Fibroblast of lung (primary cell): ENCODE data around the gene TRAPPC14. TPM values are rescaled to one million over a fixed set of nuclear protein-coding genes. Genes with fewer than 3 reads are reported as not detected.
"Not testable (repeated sequence)": the region's sequence is repeated elsewhere in the genome, so short reads cannot be mapped to it uniquely, and the experiment has no call there.

ENCODE experiments used
- DNase-seq, 2 donors: peaks; one replicate each; pipeline versions ENCODE4 v3.0.0 to v3.0.0-alpha.2; 2010; ENCODE audit warnings: low read depth in 2 of 2
- H2AFZ ChIP-seq: 2 replicates; pipeline ENCODE4 v1.5.1; 2012; ENCODE audit warnings: low read length, control low read depth, inconsistent platforms
- H3K27ac ChIP-seq: 2 replicates; pipeline ENCODE4 v1.5.1; 2011; ENCODE audit warnings: low read length, control low read depth; ENCODE audit not compliant: insufficient read depth
- H3K27me3 ChIP-seq: 2 replicates; pipeline ENCODE4 v1.5.1; 2011; ENCODE audit warnings: mild to moderate bottlenecking, low read length; ENCODE audit not compliant: control insufficient read depth, insufficient read depth
- H3K36me3 ChIP-seq: 2 replicates; pipeline ENCODE4 v1.5.1; 2011; ENCODE audit warnings: low read length; ENCODE audit not compliant: control insufficient read depth, insufficient read depth
- H3K4me1 ChIP-seq: 2 replicates; pipeline ENCODE4 v1.5.1; 2011; ENCODE audit warnings: low read length; ENCODE audit not compliant: control insufficient read depth, insufficient read depth; ENCODE audit errors: extremely low read depth
- H3K4me2 ChIP-seq: 2 replicates; pipeline ENCODE4 v1.5.1; 2011; ENCODE audit warnings: low read length, control low read depth; ENCODE audit not compliant: insufficient read depth; ENCODE audit errors: extremely low read depth
- H3K4me3 ChIP-seq, 4 experiments: fragments of 200-600 bp in 1 of 4; sonication (generic) in 1 of 4; replicated peaks in 1 of 4; 2 replicates each; pipeline ENCODE4 v1.5.1; 2011 to 2016; ENCODE audit warnings: low read length in 4 of 4, low read depth in 3 of 4, mild to moderate bottlenecking in 3 of 4, control low read depth in 2 of 4, inconsistent platforms in 1 of 4, mixed read lengths in 1 of 4; ENCODE audit not compliant: insufficient read depth in 1 of 4; ENCODE audit errors: control extremely low read depth in 1 of 4
- H3K79me2 ChIP-seq: 2 replicates; pipeline ENCODE4 v1.5.1; 2012; ENCODE audit warnings: mild to moderate bottlenecking, low read length, inconsistent platforms; ENCODE audit not compliant: control insufficient read depth, insufficient read depth
- H3K9ac ChIP-seq: 2 replicates; pipeline ENCODE4 v1.5.1; 2011; ENCODE audit warnings: mild to moderate bottlenecking, low read length, control low read depth; ENCODE audit not compliant: insufficient read depth
- H3K9me3 ChIP-seq: 2 replicates; pipeline ENCODE4 v1.5.1; 2012; ENCODE audit warnings: low read depth, low read length; ENCODE audit not compliant: control insufficient read depth, insufficient read depth
- H4K20me1 ChIP-seq: 2 replicates; pipeline ENCODE4 v1.5.1; 2011; ENCODE audit warnings: low read length; ENCODE audit not compliant: control insufficient read depth, insufficient read depth; ENCODE audit errors: extremely low read depth
- CTCF ChIP-seq, 2 donors: IDR thresholded peaks in 1 of 2; conservative IDR thresholded peaks in 1 of 2; 1 replicate in 1 of 2; 2 replicates in 1 of 2; pipeline ENCODE4 v1.5.1; 2011 to 2012; ENCODE audit warnings: low read length in 2 of 2, control low read depth in 1 of 2, inconsistent platforms in 1 of 2, low read depth in 1 of 2, mild to moderate bottlenecking in 1 of 2
- EZH2 ChIP-seq: IDR thresholded peaks from 2 replicates; pipeline ENCODE4 v1.5.1; 2012; ENCODE audit warnings: low read length, control low read depth, mild to moderate bottlenecking; ENCODE audit errors: missing control alignments
- polyA plus RNA-seq, 2 donors: library from polyadenylated mRNA; depleted of rRNA in 1 of 2; stranded (reverse) in 1 of 2; unstranded in 1 of 2; fragments of >200 nt; gene quantifications; 2 replicates each; pipeline ENCODE4 v1.2.1, GENCODE V29; 2011 to 2012; ENCODE audit warnings: missing spikeins in 1 of 2
- total RNA-seq: library from RNA; depleted of rRNA; stranded (reverse); fragments of >200 nt; gene quantifications from 2 replicates; pipeline ENCODE4 v1.2.1, GENCODE V29; 2014

TRAPPC14 gene
- total and polyA plus RNA-seq, 2 donors (not counting 1 experiment from before 2014, with no cell fraction given): 1.9 to 5.9 TPM

GRCh38 chr7:100198266-100198665, 39.7 kb upstream of the TRAPPC14 start:
- no peaks in the 10 kb centered on the region for H3K9me3 ChIP-seq
- no peaks in the 10 kb centered on the region for H3K36me3 ChIP-seq
- H4K20me1 ChIP-seq: no peaks in the 10 kb centered on the region
- H2AFZ ChIP-seq: no peak overlapping the region
- H3K4me1 ChIP-seq: no peaks in the 10 kb centered on the region
- H3K27me3 ChIP-seq: no peaks in the 10 kb centered on the region
- no peaks in the 10 kb centered on the region for H3K79me2 ChIP-seq
- H3K4me3 ChIP-seq: no peak overlapping the region
- no peak overlapping the region for H3K27ac ChIP-seq
- no peak for DNase-seq
- TF ChIP-seq EZH2 (no peak), CTCF (conservative IDR thresholded peaks at IDR 0.05 in 1 of 2, IDR thresholded peaks at IDR 0.05 in 1 of 2; ENCODE audit: low read depth in 1 of 2, low read length in 2 of 2) (no peak)
- H3K9ac ChIP-seq: no peak overlapping the region
- H3K4me2 ChIP-seq: no peak overlapping the region

- not testable (repeated sequence) for H3K9ac ChIP-seq, H3K79me2 ChIP-seq, H3K9me3 ChIP-seq, H3K4me3 ChIP-seq, DNase-seq, H3K4me2 ChIP-seq, H3K27me3 ChIP-seq, H3K36me3 ChIP-seq, H3K4me1 ChIP-seq, H4K20me1 ChIP-seq, H3K27ac ChIP-seq, H2AFZ ChIP-seq
Measured at GRCh38 chr7:100195901-100196322, 37.4 kb upstream of the TRAPPC14 start.

- Histone ChIP-seq H3K36me3 (no peaks in the 10 kb centered on the region), H3K4me3 (no peak overlapping the region), H3K4me1 (no peaks in the 10 kb centered on the region), H4K20me1 (no peaks in the 10 kb centered on the region), H3K9ac (no peak overlapping the region), H3K79me2 (no peaks in the 10 kb centered on the region), H3K9me3 (no peaks in the 10 kb centered on the region), H3K4me2 (no peak overlapping the region), H3K27ac (no peak overlapping the region), H2AFZ (no peak overlapping the region), H3K27me3 (no peaks in the 10 kb centered on the region)
- no peak for DNase-seq
- TF ChIP-seq CTCF (conservative IDR thresholded peaks at IDR 0.05 in 1 of 2, IDR thresholded peaks at IDR 0.05 in 1 of 2; ENCODE audit: low read depth in 1 of 2, low read length in 2 of 2): no peak
- TF ChIP-seq EZH2: no peak
Measured at GRCh38 chr7:100195222-100195621, 36.7 kb upstream of the TRAPPC14 start.

- H3K36me3 ChIP-seq: no peaks in the 10 kb centered on the region
- H2AFZ ChIP-seq: no peak overlapping the region
- no peaks in the 10 kb centered on the region for H3K79me2 ChIP-seq
- H3K4me2 ChIP-seq: no peak overlapping the region
- H3K27me3 ChIP-seq: no peaks in the 10 kb centered on the region
- DNase-seq: no peak
- TF ChIP-seq CTCF (conservative IDR thresholded peaks at IDR 0.05 in 1 of 2, IDR thresholded peaks at IDR 0.05 in 1 of 2; ENCODE audit: low read depth in 1 of 2, low read length in 2 of 2): no peak
- TF ChIP-seq EZH2: no peak
- H3K9ac ChIP-seq: no peak overlapping the region
- no peak overlapping the region for H3K27ac ChIP-seq
- H3K4me3 ChIP-seq: no peak overlapping the region
- H3K4me1 ChIP-seq: no peaks in the 10 kb centered on the region
- H3K9me3 ChIP-seq: no peaks in the 10 kb centered on the region
- H4K20me1 ChIP-seq: no peaks in the 10 kb centered on the region
Measured at GRCh38 chr7:100192969-100193368, 34.4 kb upstream of the TRAPPC14 start.

- DNase-seq, H2AFZ ChIP-seq, H3K36me3 ChIP-seq, H3K9ac ChIP-seq, H3K79me2 ChIP-seq, H3K4me1 ChIP-seq, H3K4me3 ChIP-seq, H3K9me3 ChIP-seq, H3K4me2 ChIP-seq, H3K27me3 ChIP-seq, H3K27ac ChIP-seq, H4K20me1 ChIP-seq: not testable (repeated sequence)
Measured at GRCh38 chr7:100192281-100192862, 33.8 kb upstream of the TRAPPC14 start.
